ENCODE data around the gene COL6A3. TPM values are rescaled to one million over a fixed set of nuclear protein-coding genes. Genes with fewer than 3 reads are reported as not detected.

COL6A3 gene
- total and polyA plus RNA-seq, 4 experiments from 2014 or later, result 0.56 to 2.1 (median 1.5) TPM; not detected in 1

DNA sequence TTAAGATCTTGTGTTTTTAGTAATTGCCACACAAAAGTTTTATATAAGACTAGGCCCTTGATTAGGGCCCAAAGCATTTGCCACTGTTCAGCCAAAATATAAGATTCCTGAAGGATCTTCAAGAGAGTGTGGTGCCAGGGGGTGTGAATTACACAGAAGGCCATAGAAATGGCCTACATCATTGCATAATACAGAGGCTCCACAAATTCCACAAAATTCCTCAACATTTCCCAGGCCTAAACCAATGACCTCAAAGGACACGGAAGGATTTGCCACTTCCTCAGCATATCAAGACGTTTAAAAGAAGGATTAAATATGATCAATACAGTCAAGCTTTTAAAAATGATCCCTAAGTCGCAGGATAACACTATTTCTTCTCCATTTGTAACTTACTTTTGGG, 24.1 kb downstream of the COL6A3 start:
- Mint-ChIP-seq H3K27ac (no peak overlapping the region), H3K36me3 (no peaks in the 10 kb centered on the region), H3K27me3 (peaks cover 0 to 3% of the 10 kb centered on the region in 2 donors), H3K4me1 (no peaks in the 10 kb centered on the region), H3K9me3 (no peaks in the 10 kb centered on the region), H3K4me3 (no peak overlapping the region)
- no peaks in the 10 kb centered on the region for H3K27me3 ChIP-seq (ENCODE audit: insufficient read depth, low read length)
- H3K4me1 ChIP-seq (ENCODE audit: insufficient read depth, low read length), result no peaks in the 10 kb centered on the region
- no peaks in the 10 kb centered on the region for H3K36me3 ChIP-seq (ENCODE audit: insufficient read depth, low read length)
- H3K4me3 ChIP-seq (ENCODE audit: low read length in 2 of 2), result no peak overlapping the region
- H3K9me3 ChIP-seq (ENCODE audit: control insufficient read depth in 1 of 2, low read length in 2 of 2), result no peaks in the 10 kb centered on the region
- DNase-seq, result no peak
- intact Hi-C loops (cut with micrococcal nuclease), result no loop called here
- ChIA-PET POLR2A (ENCODE audit: partially characterized antibody) (no interaction called here), CTCF (ENCODE audit: partially characterized antibody) (interaction anchor here (1.0 kb wide), 1 partner anchor 18 kb away, joined by 3 read pairs; no protein-coding TSS in a partner anchor)
- H3K27ac ChIP-seq (ENCODE audit: low read depth, low read length), result no peak overlapping the region

DNA sequence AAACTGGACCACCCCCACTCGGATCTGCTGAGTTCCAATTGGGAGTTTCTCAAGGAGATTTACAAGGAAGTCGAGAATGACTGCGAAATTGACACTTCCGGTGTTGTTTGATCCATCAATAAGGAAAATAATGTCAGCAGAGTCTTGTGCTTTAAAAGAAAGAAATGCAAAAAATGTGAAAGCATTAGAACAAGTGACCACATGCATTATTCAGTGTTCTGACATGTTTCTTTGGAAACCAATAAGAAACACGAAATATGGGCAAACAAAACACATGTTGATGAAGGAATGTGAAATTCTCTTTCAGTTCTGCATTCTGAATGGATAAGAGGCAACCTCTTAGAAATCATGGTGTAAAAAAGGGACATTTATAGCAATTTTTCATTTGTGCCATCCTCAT, 25.9 kb downstream of the COL6A3 start:
- no peak overlapping the region for H3K27ac ChIP-seq (ENCODE audit: low read depth, low read length)
- Mint-ChIP-seq H3K9me3 (no peaks in the 10 kb centered on the region), H3K4me1 (no peaks in the 10 kb centered on the region), H3K36me3 (no peaks in the 10 kb centered on the region), H3K27ac (no peak overlapping the region), H3K4me3 (no peak overlapping the region), H3K27me3 (peaks cover 0 to 5% of the 10 kb centered on the region in 2 donors)
- intact Hi-C loops (cut with micrococcal nuclease), result no loop called here
- DNase-seq, result no peak
- H3K9me3 ChIP-seq (ENCODE audit: control insufficient read depth in 1 of 2, low read length in 2 of 2), result no peaks in the 10 kb centered on the region
- no peak overlapping the region for H3K4me3 ChIP-seq (ENCODE audit: low read length in 2 of 2)
- H3K4me1 ChIP-seq (ENCODE audit: insufficient read depth, low read length), result no peaks in the 10 kb centered on the region
- POLR2A ChIA-PET (ENCODE audit: partially characterized antibody), result no interaction called here
- CTCF ChIA-PET (ENCODE audit: partially characterized antibody), result interaction anchor here (1.3 kb wide), 1 partner anchor 88 kb away, joined by 7 read pairs; no protein-coding TSS in a partner anchor
- no peaks in the 10 kb centered on the region for H3K27me3 ChIP-seq (ENCODE audit: insufficient read depth, low read length)
- H3K36me3 ChIP-seq (ENCODE audit: insufficient read depth, low read length), result no peaks in the 10 kb centered on the region

- H3K4me1 Mint-ChIP-seq, result no peaks in the 10 kb centered on the region
- Histone ChIP-seq H3K4me1 (ENCODE audit: insufficient read depth, low read length) (no peaks in the 10 kb centered on the region), H3K27ac (ENCODE audit: low read depth, low read length) (no peak overlapping the region), H3K9me3 (ENCODE audit: control insufficient read depth in 1 of 2, low read length in 2 of 2) (no peaks in the 10 kb centered on the region), H3K4me3 (ENCODE audit: low read length in 2 of 2) (no peak overlapping the region), H3K36me3 (ENCODE audit: insufficient read depth, low read length) (no peaks in the 10 kb centered on the region), H3K27me3 (ENCODE audit: insufficient read depth, low read length) (no peaks in the 10 kb centered on the region)
- H3K36me3 Mint-ChIP-seq, result no peaks in the 10 kb centered on the region
- intact Hi-C loops (cut with micrococcal nuclease), result no loop called here
- DNase-seq, result no peak
- POLR2A ChIA-PET (ENCODE audit: partially characterized antibody), result no interaction called here
- no peaks in the 10 kb centered on the region for H3K9me3 Mint-ChIP-seq
- no peak overlapping the region for H3K4me3 Mint-ChIP-seq
- peaks cover 0 to 5% of the 10 kb centered on the region in 2 donors for H3K27me3 Mint-ChIP-seq
- CTCF ChIA-PET (ENCODE audit: partially characterized antibody), result no interaction called here
- no peak overlapping the region for H3K27ac Mint-ChIP-seq
These were observed 29.3 kb downstream of the COL6A3 start for GRCh38 chr2:237384672-237385020.

GRCh38 chr2:237383991-237384671, 29.8 kb downstream of the COL6A3 start:
- Histone ChIP-seq H3K9me3 (ENCODE audit: control insufficient read depth in 1 of 2, low read length in 2 of 2) (no peaks in the 10 kb centered on the region), H3K36me3 (ENCODE audit: insufficient read depth, low read length) (no peaks in the 10 kb centered on the region), H3K4me1 (ENCODE audit: insufficient read depth, low read length) (no peaks in the 10 kb centered on the region), H3K4me3 (ENCODE audit: low read length in 2 of 2) (no peak overlapping the region), H3K27me3 (ENCODE audit: insufficient read depth, low read length) (no peaks in the 10 kb centered on the region), H3K27ac (ENCODE audit: low read depth, low read length) (no peak overlapping the region)
- peaks cover 0 to 5% of the 10 kb centered on the region in 2 donors for H3K27me3 Mint-ChIP-seq
- H3K36me3 Mint-ChIP-seq, result no peaks in the 10 kb centered on the region
- POLR2A ChIA-PET (ENCODE audit: partially characterized antibody), result no interaction called here
- intact Hi-C loops (cut with micrococcal nuclease), result no loop called here
- no peak overlapping the region for H3K4me3 Mint-ChIP-seq
- H3K27ac Mint-ChIP-seq, result no peak overlapping the region
- H3K9me3 Mint-ChIP-seq, result no peaks in the 10 kb centered on the region
- DNase-seq, result no peak
- no peaks in the 10 kb centered on the region for H3K4me1 Mint-ChIP-seq
- CTCF ChIA-PET (ENCODE audit: partially characterized antibody), result no interaction called here

- H3K27ac ChIP-seq (ENCODE audit: low read depth, low read length), result no peak overlapping the region
- H3K9me3 ChIP-seq (ENCODE audit: control insufficient read depth in 1 of 2, low read length in 2 of 2), result no peaks in the 10 kb centered on the region
- H3K4me1 ChIP-seq (ENCODE audit: insufficient read depth, low read length), result no peaks in the 10 kb centered on the region
- ChIA-PET POLR2A (ENCODE audit: partially characterized antibody) (no interaction called here), CTCF (ENCODE audit: partially characterized antibody) (interaction anchor here (1.1 kb wide), 1 partner anchor 26 kb away, joined by 3 read pairs; no protein-coding TSS in a partner anchor)
- Mint-ChIP-seq H3K4me3 (no peak overlapping the region), H3K27ac (no peak overlapping the region), H3K36me3 (no peaks in the 10 kb centered on the region), H3K9me3 (no peaks in the 10 kb centered on the region), H3K4me1 (no peaks in the 10 kb centered on the region), H3K27me3 (peaks cover 0 to 5% of the 10 kb centered on the region in 2 donors)
- H3K4me3 ChIP-seq (ENCODE audit: low read length in 2 of 2), result no peak overlapping the region
- H3K36me3 ChIP-seq (ENCODE audit: insufficient read depth, low read length), result no peaks in the 10 kb centered on the region
- H3K27me3 ChIP-seq (ENCODE audit: insufficient read depth, low read length), result no peaks in the 10 kb centered on the region
- intact Hi-C loops (cut with micrococcal nuclease), result no loop called here
- no peak for DNase-seq
These were observed 33.2 kb downstream of the COL6A3 start for GRCh38 chr2:237380768-237381167.

DNA sequence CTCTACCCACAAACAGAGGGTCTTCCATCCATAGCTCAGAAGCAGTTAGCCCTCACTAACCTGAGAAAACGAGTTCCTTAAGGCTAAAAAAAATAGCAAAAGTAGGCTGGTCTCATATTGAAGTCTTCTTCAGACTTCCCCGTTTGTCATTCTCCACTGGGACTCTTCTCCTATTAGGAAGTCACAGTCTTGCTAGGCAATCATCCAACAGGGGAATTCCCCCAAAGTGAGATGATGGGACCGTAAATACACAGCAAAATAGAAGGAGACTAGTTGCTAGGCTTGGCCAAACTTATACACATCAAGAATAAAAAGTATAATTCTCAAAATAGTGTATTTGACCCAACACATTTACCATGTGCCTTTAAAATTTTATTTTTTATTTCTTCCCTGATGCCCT, 34.3 kb downstream of the COL6A3 start:
- DNase-seq, result no peak
- Histone ChIP-seq H3K4me3 (ENCODE audit: low read length in 2 of 2) (no peak overlapping the region), H3K4me1 (ENCODE audit: insufficient read depth, low read length) (no peaks in the 10 kb centered on the region), H3K9me3 (ENCODE audit: control insufficient read depth in 1 of 2, low read length in 2 of 2) (no peaks in the 10 kb centered on the region), H3K36me3 (ENCODE audit: insufficient read depth, low read length) (no peaks in the 10 kb centered on the region), H3K27ac (ENCODE audit: low read depth, low read length) (no peak overlapping the region), H3K27me3 (ENCODE audit: insufficient read depth, low read length) (no peaks in the 10 kb centered on the region)
- H3K4me3 Mint-ChIP-seq, result no peak overlapping the region
- H3K27ac Mint-ChIP-seq, result no peak overlapping the region
- ChIA-PET CTCF (ENCODE audit: partially characterized antibody) (no interaction called here), POLR2A (ENCODE audit: partially characterized antibody) (no interaction called here)
- H3K27me3 Mint-ChIP-seq, result peaks cover 0 to 2% of the 10 kb centered on the region in 2 donors
- no peaks in the 10 kb centered on the region for H3K4me1 Mint-ChIP-seq
- no peaks in the 10 kb centered on the region for H3K36me3 Mint-ChIP-seq
- intact Hi-C loops (cut with micrococcal nuclease), result no loop called here
- H3K9me3 Mint-ChIP-seq, result no peaks in the 10 kb centered on the region

GRCh38 chr2:237378650-237379049, 35.3 kb downstream of the COL6A3 start:
- no peaks in the 10 kb centered on the region for H3K27me3 Mint-ChIP-seq
- Histone ChIP-seq H3K27ac (ENCODE audit: low read depth, low read length) (no peak overlapping the region), H3K4me1 (ENCODE audit: insufficient read depth, low read length) (no peaks in the 10 kb centered on the region), H3K27me3 (ENCODE audit: insufficient read depth, low read length) (no peaks in the 10 kb centered on the region), H3K4me3 (ENCODE audit: low read length in 2 of 2) (no peak overlapping the region), H3K9me3 (ENCODE audit: control insufficient read depth in 1 of 2, low read length in 2 of 2) (no peaks in the 10 kb centered on the region), H3K36me3 (ENCODE audit: insufficient read depth, low read length) (no peaks in the 10 kb centered on the region)
- H3K4me3 Mint-ChIP-seq, result no peak overlapping the region
- no peaks in the 10 kb centered on the region for H3K4me1 Mint-ChIP-seq
- H3K36me3 Mint-ChIP-seq, result no peaks in the 10 kb centered on the region
- ChIA-PET CTCF (ENCODE audit: partially characterized antibody) (interaction anchor here (0.8 kb wide), 1 partner anchor 15 kb away, joined by 3 read pairs; no protein-coding TSS in a partner anchor), POLR2A (ENCODE audit: partially characterized antibody) (no interaction called here)
- no peak overlapping the region for H3K27ac Mint-ChIP-seq
- no peak for DNase-seq
- intact Hi-C loops (cut with micrococcal nuclease), result no loop called here
- no peaks in the 10 kb centered on the region for H3K9me3 Mint-ChIP-seq
